ENCODE data around the gene STAT4.

- no peak for TF ChIP-seq CTCF (optimal IDR thresholded peaks at IDR 0.05 in 1 of 3, IDR thresholded peaks at IDR 0.05 in 1 of 3, conservative IDR thresholded peaks at IDR 0.05 in 1 of 3; ENCODE audit: extremely low read depth in 1 of 3, insufficient read depth in 2 of 3, low read length in 3 of 3)
- no peak for TF ChIP-seq EZH2 (IDR thresholded peaks at IDR 0.05; ENCODE audit: low read length)
Observed at GRCh38 chr2:191023235-191023679, 127.5 kb downstream of the STAT4 start.

All from keratinocyte (primary cell).